Progenitor cell of endocrine pancreas (in vitro differentiated cells): Measurements from ENCODE around the gene TRIM32. TPM values are rescaled to one million over a fixed set of nuclear protein-coding genes. Genes with fewer than 3 reads are reported as not detected.

Experiments
- DNase-seq: peaks from one replicate; pipeline ENCODE4 v3.0.0; 2021; ENCODE audit warnings: low spot score; ENCODE audit not compliant: unreplicated experiment
- H3K27ac Mint-ChIP-seq: 2 replicates; pipeline ENCODE4 v1.8.0; 2021; ENCODE audit warnings: mild to moderate bottlenecking, moderate library complexity, mixed read lengths
- H3K27me3 Mint-ChIP-seq: 2 replicates; pipeline ENCODE4 v1.8.0; 2021; ENCODE audit warnings: mixed read lengths
- H3K36me3 Mint-ChIP-seq: 2 replicates; pipeline ENCODE4 v1.8.0; 2022; ENCODE audit warnings: mixed read lengths; ENCODE audit not compliant: insufficient read depth
- H3K4me1 Mint-ChIP-seq: 2 replicates; pipeline ENCODE4 v1.8.0; 2021; ENCODE audit warnings: low read depth, mixed read lengths
- H3K4me3 Mint-ChIP-seq: 2 replicates; pipeline ENCODE4 v1.8.0; 2021; ENCODE audit warnings: low read depth, mild to moderate bottlenecking, moderate library complexity, mixed read lengths
- H3K9me3 Mint-ChIP-seq: 2 replicates; pipeline ENCODE4 v1.8.0; 2021; ENCODE audit warnings: low read depth, mixed read lengths
- CTCF ChIP-seq: fragments of 200-600 bp; sonication (generic); IDR thresholded peaks from one replicate; pipeline ENCODE4 v1.5.0; 2021; ENCODE audit warnings: antibody characterized with exemption, mild to moderate bottlenecking; ENCODE audit not compliant: unreplicated experiment
- total RNA-seq: library from RNA; stranded (reverse); gene quantifications from 2 replicates; pipeline ENCODE4 v1.2.1, GENCODE V29; 2021

The TRIM32 gene
- total RNA-seq, 1 donor from 2014 or later = 16.5 TPM

DNA sequence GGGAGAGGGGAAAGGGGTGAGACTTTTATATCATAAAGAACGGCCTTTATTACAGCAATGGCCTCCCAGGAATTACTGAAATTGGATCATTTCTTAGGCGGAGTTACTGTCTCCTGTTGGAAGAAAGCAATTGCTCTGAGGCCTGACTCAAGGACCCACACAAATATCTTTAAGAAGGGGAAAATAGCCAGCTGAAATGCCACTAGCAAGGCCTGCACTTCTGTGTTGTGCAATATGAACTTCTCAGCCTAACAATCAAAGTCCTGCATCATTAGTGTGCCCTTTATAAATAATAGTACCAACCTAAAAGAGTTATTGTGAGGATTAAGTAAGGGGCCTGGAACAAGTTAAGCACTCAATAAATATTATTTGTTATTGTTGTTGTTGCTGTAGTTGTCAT lies 30.1 kb upstream of the TRIM32 start:
- H3K4me1 Mint-ChIP-seq = no peaks in the 10 kb centered on the region

DNA sequence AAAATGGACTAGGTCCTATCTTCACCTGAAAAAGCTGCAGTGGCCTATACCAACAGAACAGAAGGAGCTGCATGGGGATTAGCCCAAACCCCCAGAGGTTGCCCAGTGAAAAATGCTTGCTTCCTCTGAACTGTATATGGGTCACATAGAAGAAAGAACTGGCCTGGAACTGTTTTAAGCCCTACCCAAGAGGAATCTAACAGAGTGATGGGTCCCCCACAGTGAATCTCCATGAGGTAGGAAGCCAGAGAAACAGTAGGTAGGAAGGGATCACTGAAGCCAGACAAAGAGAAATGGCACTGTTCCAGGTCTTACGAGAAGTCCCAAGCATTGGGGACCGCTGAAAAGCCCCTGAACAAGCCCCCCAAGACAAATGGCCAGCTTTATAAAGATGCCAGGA lies 28.8 kb upstream of the TRIM32 start:
- H3K27me3 Mint-ChIP-seq = no peaks in the 10 kb centered on the region
- no peaks in the 10 kb centered on the region for H3K9me3 Mint-ChIP-seq
- TF ChIP-seq CTCF = no peak
- no peaks in the 10 kb centered on the region for H3K4me1 Mint-ChIP-seq
- no peak for DNase-seq
- H3K4me3 Mint-ChIP-seq = no peak overlapping the region
- no peaks in the 10 kb centered on the region for H3K36me3 Mint-ChIP-seq
- H3K27ac Mint-ChIP-seq = no peak overlapping the region

More for the DNA sequence above, 30.1 kb upstream of the TRIM32 start:
- Mint-ChIP-seq H3K36me3 (no peaks in the 10 kb centered on the region), H3K27ac (no peak overlapping the region), H3K4me3 (no peak overlapping the region), H3K9me3 (no peaks in the 10 kb centered on the region), H3K27me3 (no peaks in the 10 kb centered on the region)
- TF ChIP-seq CTCF = no peak
- DNase-seq = no peak

GRCh38 chr9:116661037-116661954 lies 25.8 kb upstream of the TRIM32 start:
- no peaks in the 10 kb centered on the region for H3K27me3 Mint-ChIP-seq
- DNase-seq = no peak
- H3K4me3 Mint-ChIP-seq = no peak overlapping the region
- peak; percentile 83 for TF ChIP-seq CTCF
- H3K4me1 Mint-ChIP-seq = no peaks in the 10 kb centered on the region
- no peak overlapping the region for H3K27ac Mint-ChIP-seq
- H3K9me3 Mint-ChIP-seq = no peaks in the 10 kb centered on the region
- no peaks in the 10 kb centered on the region for H3K36me3 Mint-ChIP-seq

- Mint-ChIP-seq H3K9me3 (no peaks in the 10 kb centered on the region), H3K27ac (no peak overlapping the region), H3K36me3 (no peaks in the 10 kb centered on the region), H3K4me1 (no peaks in the 10 kb centered on the region), H3K4me3 (no peak overlapping the region), H3K27me3 (no peaks in the 10 kb centered on the region)
- TF ChIP-seq CTCF = no peak
- DNase-seq = no peak
These were observed 24.3 kb upstream of the TRIM32 start for GRCh38 chr9:116662646-116663310.

DNA sequence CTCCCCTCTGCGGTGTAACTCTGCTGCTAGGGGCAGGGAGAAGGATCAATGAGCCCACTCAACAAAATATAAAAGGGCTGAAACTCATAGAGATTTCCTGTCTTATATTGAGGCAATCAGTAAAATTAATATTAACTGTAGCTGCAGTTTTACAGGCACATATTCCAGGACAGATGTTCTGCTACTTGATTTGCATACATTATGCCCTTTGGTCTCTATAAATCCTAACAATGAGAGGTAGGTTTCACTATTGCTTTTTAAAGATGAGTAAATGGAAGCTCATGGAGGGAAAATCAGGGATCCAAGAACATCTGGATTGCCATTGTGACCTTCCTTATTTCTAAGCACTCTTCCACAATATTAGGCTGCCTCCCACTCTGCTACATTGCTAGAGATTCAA lies 23.5 kb upstream of the TRIM32 start:
- H3K4me1 Mint-ChIP-seq = no peaks in the 10 kb centered on the region
- DNase-seq = no peak
- H3K9me3 Mint-ChIP-seq = no peaks in the 10 kb centered on the region
- no peaks in the 10 kb centered on the region for H3K27me3 Mint-ChIP-seq
- no peak for TF ChIP-seq CTCF
- no peak overlapping the region for H3K27ac Mint-ChIP-seq
- H3K4me3 Mint-ChIP-seq = no peak overlapping the region
- no peaks in the 10 kb centered on the region for H3K36me3 Mint-ChIP-seq
